GM12892 (cell line): ENCODE data around the gene CD300LF.

Source experiments
- POLR2A ChIP-seq: IDR thresholded peaks from 2 replicates; pipeline ENCODE4 v1.6.1; 2011; ENCODE audit warnings: low read depth, low read length, control low read depth
- POLR2AphosphoS5 ChIP-seq: IDR thresholded peaks from 2 replicates; pipeline ENCODE4 v1.6.1; 2011; ENCODE audit warnings: low read depth, low read length, control low read depth
- TAF1 ChIP-seq: IDR thresholded peaks from 2 replicates; pipeline ENCODE4 v1.6.1; 2011; ENCODE audit warnings: low read depth, mild to moderate bottlenecking, control low read depth, low read length, borderline replicate concordance

GRCh38 chr17:74728033-74728701 is 15.4 kb upstream of the CD300LF start:
- no peak for TF ChIP-seq POLR2AphosphoS5
- TF ChIP-seq POLR2A: no peak
- TF ChIP-seq TAF1: no peak
